GM18508 (cell line): ENCODE measurements around the gene ZC3H12C.

Source experiments
- ATAC-seq: cut with Tn5 transposase; IDR thresholded peaks from one replicate; pipeline ENCODE4 v1.9.1; 2021; ENCODE audit warnings: moderate number of reproducible peaks; ENCODE audit not compliant: insufficient read depth, unreplicated experiment

Gene ZC3H12C

GRCh38 chr11:110094298-110095285 is 1.4 kb downstream of the ZC3H12C start:
- ATAC-seq: no peak

GRCh38 chr11:110095554-110095953 is 2.4 kb downstream of the ZC3H12C start:
- no peak for ATAC-seq

GRCh38 chr11:110096496-110096895 is 3.3 kb downstream of the ZC3H12C start:
- no peak for ATAC-seq

GRCh38 chr11:110097459-110098012 is 4.3 kb downstream of the ZC3H12C start:
- no peak for ATAC-seq

GRCh38 chr11:110098645-110099044 is 5.5 kb downstream of the ZC3H12C start:
- peak; percentile 43 for ATAC-seq

GRCh38 chr11:110100476-110101240 is 7.5 kb downstream of the ZC3H12C start:
- no peak for ATAC-seq

- no peak for ATAC-seq
These were observed 13.6 kb downstream of the ZC3H12C start for GRCh38 chr11:110106713-110107274.

GRCh38 chr11:110110854-110111253 is 17.7 kb downstream of the ZC3H12C start:
- ATAC-seq: no peak

- ATAC-seq: no peak
These were observed 19.3 kb downstream of the ZC3H12C start for GRCh38 chr11:110112457-110112856.

- no peak for ATAC-seq
These were observed 20.3 kb downstream of the ZC3H12C start for GRCh38 chr11:110113505-110113904.

- ATAC-seq: no peak
These were observed 20.8 kb downstream of the ZC3H12C start for GRCh38 chr11:110113973-110114372.

- ATAC-seq: no peak
These were observed 26.1 kb downstream of the ZC3H12C start for GRCh38 chr11:110119317-110119716.

GRCh38 chr11:110121204-110121603 is 28.0 kb downstream of the ZC3H12C start:
- no peak for ATAC-seq

- ATAC-seq: no peak
These were observed 29.8 kb downstream of the ZC3H12C start for GRCh38 chr11:110123003-110123402.

- no peak for ATAC-seq
These were observed 31.4 kb downstream of the ZC3H12C start for GRCh38 chr11:110124605-110125004.

GRCh38 chr11:110125632-110126031 is 32.4 kb downstream of the ZC3H12C start:
- ATAC-seq: no peak

- ATAC-seq: no peak
These were observed 33.7 kb downstream of the ZC3H12C start for GRCh38 chr11:110126936-110127335.

GRCh38 chr11:110128161-110128560 is 35.0 kb downstream of the ZC3H12C start:
- ATAC-seq: no peak

GRCh38 chr11:110130642-110131238 is 37.5 kb downstream of the ZC3H12C start:
- no peak for ATAC-seq
